Measurements from ENCODE around the gene ANO1. TPM values are rescaled to one million over a fixed set of nuclear protein-coding genes. Genes with fewer than 3 reads are reported as not detected.

The ANO1 gene
- total RNA-seq, 1 donor from 2014 or later = 0.62 TPM

DNA sequence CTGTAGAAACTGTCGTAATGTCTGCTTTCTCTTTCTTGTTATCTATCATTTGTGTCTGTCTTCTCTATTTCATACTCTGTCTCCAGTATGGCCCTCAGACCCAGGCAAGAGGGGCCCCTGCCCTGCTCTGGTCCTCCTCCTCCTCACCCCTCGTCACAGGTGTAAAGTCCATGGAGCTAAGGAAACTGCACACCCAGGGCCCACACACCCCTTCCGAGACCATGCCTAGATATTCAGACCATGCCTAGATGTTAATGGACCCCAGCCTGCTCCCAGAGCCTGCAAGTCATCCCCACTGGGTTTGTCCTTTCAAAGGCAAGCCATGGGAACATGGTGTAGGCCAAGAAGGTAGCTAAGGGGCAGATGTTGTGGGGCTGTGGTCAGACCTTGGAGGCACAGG lies 24.1 kb upstream of the ANO1 start:
- no peak for DNase-seq

DNA sequence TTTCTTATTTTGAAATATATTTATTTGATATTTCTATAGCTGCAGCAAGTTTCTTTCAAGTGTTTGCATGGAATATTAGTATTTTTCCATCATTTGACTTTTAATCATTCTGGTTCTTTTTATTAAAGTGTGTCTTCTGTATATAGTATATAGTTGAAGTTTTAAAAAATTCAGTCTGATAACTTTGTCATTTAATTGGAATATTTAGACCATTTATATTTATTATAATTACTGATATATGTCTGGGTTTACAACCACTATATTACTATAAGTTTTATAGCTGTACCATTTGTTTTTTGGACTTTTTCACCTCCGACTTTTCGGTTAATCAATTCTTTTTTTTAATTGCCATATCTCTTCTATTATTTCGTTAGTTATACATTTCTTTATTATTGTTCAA lies 22.7 kb upstream of the ANO1 start:
- no peak for DNase-seq

DNA sequence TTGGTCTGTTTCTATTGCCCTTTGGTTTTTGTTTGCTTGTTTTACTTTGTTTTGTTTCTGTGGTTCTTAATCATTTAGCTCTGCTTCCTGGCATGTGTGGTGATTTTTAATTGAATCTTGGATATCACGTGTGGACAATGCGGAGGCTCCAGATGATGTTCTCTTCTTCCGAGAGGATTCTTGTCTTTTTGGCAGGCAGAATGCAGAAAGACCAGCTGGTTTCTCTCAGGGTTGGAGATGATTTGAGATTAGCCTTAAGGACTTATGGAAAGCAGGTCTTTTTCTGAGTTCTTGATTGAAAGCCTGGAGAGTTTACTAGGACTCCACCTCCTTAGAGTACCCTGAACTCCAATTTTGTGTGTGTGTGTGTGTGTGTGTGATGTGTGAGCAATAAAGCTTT lies 21.0 kb upstream of the ANO1 start:
- no peak for DNase-seq

DNA sequence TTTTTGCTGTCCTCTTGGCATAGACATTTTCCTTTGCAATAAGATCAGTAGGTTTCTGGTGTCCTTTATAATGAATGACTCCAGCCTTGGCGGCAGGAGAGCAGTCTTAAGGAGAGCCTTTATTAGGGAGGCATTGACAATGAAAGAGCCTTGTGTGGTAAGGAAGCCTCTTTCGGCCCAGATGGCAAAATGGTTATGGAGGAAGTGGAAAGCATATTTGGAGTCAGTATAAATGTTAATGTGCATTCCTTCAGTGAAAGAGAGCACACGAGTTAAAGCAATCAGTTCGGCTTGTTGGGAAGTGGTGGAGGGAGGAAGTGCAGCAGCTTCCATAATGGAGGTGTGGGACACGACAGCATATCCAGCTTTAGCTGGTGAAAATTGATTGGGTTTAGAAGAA lies 18.1 kb upstream of the ANO1 start:
- no peak for DNase-seq

DNA sequence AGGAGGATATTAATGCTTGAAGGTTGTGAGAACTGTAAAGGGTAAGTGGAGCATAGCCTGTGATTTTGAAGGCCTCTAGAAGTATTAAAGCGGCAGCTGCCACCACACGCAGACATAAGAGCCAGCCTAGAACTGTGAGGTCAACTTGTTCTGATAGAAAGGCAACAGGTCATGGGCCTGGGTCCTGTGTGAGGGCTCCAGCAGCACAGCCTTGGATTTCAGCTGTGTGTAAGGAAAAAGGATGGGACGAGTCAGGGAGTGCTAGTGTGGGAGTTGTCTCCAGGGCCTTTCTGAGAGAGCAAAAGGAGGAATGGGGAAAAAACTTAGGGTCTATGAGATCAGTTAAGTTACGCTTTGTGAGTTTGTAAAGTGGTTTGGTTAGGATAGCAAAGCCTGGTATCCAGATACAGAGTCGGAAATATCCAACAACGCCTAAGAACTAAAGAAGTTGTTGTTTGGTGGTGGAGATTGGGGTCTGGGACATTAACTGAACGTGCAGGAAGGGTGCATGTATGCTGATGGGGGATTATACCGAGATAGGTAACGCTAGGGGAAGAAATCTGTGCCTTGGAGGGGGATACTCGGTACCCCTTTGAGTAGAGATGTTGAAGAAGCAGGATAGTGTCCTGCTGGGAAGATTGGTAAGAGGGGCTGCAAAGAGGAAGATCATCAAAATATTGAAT lies 17.4 kb upstream of the ANO1 start:
- no peak for DNase-seq

DNA sequence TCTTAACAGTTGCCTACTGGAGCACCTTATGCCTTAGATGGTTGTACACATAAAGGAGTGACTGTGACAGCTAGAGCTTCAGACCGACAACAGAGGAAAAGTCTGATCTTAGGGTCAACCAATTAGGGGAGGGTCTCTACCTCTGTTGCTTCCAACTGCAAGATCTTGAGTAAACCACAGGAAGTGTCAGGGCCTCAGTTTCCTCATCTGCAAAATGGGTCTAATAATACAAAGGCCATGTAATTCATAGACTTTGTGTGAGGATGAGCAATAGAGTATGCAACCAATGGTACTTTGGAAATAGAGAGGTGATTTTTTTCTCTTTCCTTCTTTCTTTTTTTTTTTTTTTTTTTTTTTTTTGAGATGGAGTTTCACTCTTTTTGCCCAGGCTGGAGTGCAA lies 16.4 kb upstream of the ANO1 start:
- no peak for DNase-seq

DNA sequence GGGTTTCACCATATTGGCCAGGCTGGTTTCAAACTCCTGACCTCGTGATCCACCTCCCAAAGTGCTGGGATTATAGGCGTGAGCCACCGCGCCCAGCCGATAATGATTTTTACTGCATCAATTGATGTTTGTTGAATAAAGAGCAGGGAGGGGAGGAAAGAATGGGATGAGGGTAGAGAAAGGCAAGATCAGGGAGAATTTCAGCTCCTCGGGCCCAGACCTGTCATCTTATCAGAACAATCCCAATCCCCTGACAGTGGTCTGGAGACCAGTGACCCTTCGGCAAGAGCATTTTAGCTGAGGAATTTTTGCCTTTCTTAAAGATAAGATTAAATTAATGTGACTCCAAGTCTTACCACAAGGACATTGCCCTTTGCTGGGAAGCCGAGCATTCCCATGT lies 15.0 kb upstream of the ANO1 start:
- no peak for DNase-seq

DNA sequence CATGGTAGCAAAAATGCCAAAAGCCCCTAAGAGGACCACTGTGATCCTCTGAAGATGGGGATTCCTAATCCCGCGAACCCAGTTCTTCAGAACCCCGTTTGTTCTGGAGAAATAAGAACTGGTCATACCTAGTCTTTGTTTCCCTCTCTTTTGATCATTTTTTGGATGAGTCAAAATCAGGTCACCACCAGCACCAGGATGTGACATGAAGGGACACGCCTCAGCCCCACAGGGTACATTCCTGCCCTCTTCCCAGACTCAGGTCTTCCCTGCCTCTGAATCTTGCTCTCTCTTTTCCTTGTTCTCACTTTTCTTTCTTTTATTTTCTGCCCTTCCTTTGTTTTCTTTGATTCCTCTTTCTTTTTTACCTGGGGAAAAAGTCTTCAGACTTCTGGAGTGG lies 14.6 kb upstream of the ANO1 start:
- DNase-seq = no peak

DNA sequence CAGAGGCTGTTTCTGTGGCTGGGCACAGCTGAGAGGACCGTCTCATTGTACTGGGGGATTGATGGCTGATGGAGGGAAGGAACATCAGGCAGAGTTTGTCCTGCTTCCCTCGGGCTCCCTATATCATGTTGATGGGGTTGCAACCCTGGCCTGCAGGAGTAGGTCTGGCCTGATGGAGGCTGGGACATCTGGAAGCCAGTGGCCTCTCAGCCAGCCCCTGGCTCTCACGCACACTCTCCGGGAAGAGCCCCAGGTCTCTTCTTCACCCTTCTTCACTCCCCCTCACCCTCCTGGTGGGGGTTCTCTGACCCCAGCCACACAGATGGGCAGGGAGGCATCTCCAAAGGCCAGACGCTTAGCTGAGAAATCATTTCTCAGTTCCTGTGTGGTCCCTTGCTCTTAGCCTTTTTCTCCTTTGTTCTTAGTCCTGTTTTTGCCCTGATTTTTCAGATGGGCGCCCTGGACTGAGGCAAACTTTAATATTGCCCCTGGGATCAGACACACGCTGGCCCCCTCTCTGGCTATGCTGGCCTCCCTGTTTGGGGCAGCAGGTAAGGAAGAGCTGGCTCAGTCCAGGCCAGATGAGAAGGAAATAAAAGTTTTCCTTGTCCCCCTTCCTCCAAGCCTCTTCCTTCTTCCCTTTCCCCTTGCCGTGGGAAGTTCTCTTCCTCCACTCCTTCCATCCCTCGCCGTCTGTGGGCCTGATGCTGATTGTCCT lies 13.9 kb upstream of the ANO1 start:
- no peak for DNase-seq

DNA sequence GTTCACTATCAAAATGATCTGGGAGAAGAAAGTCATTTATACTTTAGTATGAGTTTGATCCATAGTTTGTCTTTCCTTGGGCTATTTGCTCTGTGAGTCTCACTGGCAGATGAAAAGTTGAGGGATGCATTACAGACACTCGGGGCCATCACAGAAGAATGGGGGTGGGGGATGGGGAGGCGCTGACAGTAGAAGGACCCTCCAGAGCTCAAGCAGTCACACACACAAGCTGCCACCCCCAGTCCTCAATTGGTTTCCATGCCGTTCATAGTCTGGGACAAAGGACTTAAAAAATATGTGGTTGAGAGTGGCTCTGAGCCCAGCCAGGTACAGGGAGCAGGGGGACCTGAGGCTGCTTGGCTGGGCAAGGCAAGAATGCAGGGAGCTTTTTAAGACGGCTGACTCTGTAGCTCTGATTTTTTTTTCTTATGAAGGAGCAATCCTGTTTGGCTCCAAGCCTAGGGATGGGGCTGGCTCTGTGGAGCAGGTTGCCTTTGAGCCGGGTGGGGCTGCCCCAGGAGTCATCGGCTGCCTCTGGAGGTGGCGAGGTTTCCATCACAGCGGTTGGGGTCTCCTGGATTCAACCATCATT lies 13.3 kb upstream of the ANO1 start:
- no peak for DNase-seq

DNA sequence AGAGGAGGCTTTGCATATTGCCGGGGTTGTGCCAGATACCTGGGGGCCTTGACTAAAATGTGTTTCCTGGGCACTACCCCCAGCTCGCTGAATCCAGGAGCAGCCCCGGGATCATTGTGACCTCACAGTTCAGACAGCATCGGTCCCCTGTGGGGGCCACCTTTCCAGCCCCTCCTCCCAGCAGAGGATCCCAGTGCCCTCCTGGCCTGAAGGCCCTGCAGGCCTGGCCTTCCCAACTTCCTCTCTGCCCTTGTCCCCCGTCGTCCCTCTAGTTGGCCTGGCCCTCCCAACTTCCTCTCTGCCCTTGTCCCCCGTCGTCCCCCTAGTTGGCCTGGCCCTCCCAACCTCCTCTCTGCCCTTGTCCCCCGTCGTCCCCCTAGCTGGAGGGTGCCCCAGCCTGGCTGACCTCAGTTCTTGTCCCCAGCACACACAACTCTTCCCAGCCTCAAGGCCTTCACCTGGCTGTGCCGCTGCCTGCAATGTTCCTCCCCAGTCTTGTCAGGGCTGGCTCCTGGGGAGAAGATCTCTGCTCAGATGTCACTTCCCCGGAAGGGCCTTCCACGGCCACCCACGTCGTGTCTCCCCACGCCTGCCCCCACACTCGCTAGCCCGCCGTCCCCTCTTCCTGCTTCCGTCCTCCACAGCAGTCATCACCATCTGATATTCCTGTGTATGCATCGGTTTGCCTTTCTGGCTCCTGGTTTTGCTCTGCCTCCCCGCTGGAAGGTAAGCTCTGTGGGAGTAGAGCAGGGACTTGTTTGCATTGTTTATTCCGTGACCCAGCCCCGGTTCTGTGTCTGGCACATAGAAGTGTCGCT lies 12.6 kb upstream of the ANO1 start:
- no peak for DNase-seq

DNA sequence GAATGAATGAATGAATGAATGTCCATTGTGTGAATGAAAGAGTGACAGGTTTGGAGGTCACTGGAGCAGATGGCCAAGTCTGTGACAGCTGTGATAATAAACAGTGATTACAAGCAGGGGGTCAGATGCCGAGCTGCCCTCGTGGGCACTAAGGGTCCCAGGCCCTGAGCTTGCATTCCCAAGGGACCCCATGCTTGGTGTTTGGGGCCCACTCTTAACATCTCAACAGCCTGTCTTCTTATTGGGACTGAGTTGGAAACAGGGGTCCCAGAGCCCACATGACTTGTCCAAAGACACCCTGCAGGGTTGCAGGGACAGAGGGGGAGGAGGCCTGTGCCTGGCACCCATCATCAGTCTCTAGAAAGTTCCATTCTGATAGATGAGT lies 12.0 kb upstream of the ANO1 start:
- DNase-seq = no peak

DNA sequence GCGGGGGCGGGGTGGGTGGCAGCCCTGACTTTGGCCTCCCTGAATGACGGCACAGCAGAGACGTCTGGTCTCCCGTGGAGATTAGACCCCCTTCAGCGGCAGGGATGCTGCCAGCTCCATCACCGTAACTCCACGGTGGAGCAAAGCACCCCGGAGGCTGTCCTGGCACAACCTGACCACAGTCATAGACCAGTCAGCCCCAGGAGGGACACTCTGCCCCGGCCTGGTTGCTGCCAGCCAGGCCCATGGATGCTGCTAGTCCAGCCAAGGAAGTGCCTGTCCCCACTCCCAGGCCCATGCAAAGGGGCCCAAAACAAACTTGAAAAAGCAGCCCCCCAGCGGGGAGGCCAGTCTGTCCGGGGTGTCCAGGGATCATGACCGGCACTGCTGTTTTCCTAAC lies 11.5 kb upstream of the ANO1 start:
- no peak for DNase-seq

DNA sequence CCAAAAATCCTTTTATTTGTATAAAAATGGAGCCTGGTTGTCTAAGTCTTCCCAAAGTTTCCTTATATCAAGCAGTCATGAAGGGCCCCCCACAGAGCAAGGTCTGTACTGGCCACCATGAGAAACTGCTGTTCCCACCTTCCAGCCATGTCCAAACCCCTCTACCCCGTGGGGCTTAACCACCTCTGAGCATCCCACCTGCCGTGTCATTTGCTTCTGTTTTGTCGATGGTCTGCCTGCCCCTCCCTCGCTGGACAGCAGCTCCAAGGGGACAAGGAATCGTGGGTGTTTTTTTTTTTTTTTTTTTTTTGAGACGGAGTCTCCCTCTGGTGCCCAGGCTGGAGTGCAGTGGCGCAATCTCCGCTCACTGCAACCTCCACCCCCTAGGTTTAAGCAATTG lies 11.1 kb upstream of the ANO1 start:
- DNase-seq = no peak

DNA sequence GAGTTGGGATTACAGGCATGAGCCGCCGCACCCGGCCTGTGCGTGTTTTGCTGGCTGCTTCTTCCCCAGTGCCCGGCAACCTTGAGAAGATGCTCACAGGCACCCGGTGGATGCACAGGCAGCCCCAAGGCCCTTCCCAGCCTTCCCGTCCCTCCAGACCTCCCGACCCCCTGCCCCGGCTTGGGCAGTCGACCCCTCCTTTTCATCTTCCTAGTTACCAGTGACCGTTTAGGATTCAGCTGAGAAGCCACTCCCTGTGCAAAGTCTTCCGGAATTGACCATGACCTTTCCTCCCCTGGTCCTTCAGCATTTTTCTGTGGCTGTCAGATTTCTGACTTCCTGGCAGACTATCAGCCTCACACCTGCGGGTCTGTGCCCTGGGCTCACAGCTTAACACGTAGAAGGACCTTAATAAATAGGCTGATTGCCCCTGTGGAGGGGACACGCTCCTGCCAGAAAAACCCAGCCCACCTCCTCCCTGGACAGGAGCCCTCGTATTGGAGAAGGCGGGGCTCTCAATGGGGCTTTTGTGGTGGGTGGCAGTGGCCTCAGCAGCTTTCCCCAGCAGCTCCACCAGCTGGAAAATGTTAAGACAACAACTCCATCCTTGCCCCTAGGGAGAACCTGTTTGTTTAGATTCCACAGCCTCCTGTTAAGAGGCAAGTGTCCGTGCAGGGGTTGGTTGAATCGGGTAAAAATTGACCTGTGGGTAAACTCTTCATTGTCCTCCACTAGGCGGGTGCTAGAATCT lies 10.4 kb upstream of the ANO1 start:
- DNase-seq = no peak

DNA sequence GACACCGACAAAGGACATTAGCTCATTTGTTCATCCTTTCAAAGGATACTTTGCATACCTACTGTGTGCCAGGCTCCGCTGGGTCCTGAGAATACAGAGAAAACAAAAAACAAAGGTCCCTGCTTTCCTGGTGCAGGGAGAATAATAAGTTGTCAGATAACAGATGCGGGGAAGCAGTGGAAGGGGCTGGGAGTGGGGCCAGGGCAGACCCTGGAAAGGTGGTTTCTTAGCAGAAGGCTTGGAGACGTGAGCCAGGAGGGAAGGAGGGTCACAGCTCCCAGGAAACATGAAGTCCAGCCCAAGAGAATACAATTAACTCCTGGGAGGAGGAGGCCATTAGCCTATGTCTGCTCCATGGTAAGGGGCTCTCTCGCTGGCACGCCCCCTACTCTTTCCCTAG lies 9.8 kb upstream of the ANO1 start:
- no peak for DNase-seq

DNA sequence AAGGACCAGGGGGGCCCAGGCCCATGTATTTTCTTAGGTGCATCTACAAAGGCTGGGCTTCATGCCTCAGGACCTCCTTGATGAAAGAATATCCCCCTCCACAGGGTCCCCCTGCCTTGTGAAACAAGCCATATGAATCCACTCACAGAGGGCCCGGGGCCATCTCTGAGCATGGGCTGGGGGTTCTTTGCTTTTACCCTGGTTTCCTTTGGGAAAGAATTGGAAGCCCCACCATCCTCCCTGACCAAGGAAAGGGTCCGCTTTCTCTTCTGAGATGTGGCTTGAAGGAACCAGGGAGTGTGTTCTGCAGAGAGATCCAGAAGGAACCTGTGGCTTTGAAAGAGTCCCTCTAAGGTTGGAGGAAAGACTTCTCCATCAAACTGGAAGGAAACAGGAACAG lies 9.2 kb upstream of the ANO1 start:
- DNase-seq = no peak

DNA sequence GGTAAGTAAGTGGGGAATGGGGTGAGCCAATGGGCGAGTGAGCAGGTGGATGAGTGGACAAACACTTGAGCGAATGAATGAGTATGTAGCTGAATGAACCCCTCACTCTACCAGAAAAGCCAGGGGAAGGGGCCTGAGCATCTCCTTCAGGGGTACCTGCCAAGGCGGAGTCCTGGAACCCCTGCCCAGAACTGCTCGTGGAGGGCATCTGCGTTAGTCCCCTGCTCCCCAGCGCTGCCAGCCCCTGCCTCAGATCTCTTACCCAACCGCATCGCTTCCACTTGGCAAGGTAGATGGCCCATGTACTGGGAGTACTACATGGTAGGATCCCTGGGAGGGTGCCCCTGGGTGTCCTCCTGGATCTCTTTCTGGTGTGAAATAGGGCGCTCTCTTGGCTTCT lies 7.4 kb upstream of the ANO1 start:
- no peak for DNase-seq

DNA sequence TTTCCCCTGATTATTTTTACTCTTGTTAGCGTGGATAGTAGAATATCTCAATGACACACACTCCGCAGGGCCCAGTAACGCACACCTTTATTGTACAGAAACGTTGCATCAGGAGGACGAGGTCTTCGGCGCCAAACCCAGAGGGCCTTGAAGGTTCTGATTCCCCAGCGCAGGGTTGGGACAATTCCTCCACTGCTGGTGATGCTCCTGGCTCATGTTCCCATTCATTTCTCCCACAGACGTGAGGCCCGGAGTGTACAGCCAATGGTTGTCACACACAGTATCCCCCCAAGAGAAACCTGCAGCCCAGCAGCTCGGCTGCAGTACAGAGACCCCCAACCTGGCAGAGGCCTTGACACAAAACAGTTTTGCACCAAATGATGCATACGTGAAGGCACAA lies 6.1 kb upstream of the ANO1 start:
- DNase-seq = no peak

DNA sequence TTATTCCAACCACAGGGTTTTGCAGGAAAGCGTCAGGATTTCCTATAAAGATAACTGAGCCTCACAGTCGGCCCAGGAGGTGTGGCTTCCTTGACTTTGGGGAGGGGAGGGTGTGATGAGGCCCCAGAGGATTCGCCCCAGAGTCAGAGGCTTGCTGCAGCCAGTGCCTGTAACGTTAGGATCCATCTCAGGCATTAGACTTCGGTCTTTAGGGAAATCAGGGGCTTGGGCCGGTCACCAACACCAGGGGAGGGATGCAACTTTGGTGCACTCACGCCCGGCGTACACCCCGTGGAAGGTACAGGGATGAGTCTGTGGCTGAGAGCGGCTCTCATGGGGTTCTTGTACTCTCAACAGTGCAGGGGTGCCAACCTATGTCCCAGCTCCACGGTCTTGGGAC lies 5.7 kb upstream of the ANO1 start:
- no peak for DNase-seq

DNA sequence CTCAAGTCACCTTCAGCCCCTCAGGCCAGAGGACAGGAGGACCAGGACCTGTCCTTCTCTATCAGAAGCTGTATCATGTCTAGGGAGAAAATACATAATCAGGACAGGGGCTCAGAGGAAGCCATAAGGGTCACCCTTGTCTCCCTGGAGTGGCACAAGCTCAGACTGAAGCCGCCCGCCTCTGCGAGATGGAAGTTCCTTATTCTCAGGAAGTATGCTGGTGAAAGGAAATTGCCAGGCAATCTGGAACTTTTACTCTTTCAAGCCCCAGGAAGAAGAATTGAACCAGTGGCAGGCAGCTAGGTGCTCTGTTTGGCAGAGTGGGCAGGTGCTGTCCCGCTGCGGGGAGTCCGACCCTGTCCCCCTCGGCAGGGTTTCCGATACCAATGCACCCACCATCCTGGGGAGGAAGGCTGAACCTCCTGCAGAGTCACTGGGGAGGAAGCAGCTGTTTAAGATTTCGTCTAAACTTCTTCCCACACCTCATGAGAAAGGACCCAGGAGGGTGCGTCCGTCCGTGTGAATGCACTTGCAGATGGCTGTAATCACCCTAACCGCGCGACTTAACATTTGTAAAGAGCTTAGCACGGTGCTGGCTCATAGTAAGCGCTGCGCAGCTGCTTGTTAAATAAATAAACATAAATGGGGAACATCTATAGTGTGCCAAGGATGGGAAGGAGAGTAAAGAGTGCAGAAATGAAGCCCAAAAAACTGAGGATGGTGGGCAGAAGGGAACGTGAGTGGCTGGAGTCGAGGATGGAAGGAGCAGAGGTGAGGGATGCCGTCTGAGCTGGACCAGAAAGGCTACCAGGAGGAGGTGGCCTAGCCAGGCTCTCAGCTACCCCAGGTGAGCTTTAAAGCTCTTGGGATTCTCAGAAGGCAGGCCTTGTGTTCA lies 5.0 kb upstream of the ANO1 start:
- no peak for DNase-seq
